Mucosa of descending colon (tissue), 3 donors: ENCODE data around the gene C3orf38. TPM values are rescaled to one million over a fixed set of nuclear protein-coding genes. Genes with fewer than 3 reads are reported as not detected.
"Not testable (repeated sequence)": the region's sequence is repeated elsewhere in the genome, so short reads cannot be mapped to it uniquely, and the experiment has no call there.

Experiments used
- ATAC-seq: fragments of 200-7000 bp; cut with Tn5 transposase; one replicate; pipeline ENCODE4 v1.9.1; 2020; ENCODE audit warnings: mild to moderate bottlenecking, moderate library complexity
- DNase-seq, 3 donors: peaks; one replicate each; pipeline ENCODE4 v3.0.0-alpha.2; 2020
- H3K36me3 ChIP-seq: fragments of 200-600 bp; one replicate; pipeline ENCODE4 v1.8.0; 2021; ENCODE audit warnings: low read depth, mild to moderate bottlenecking
- H3K4me1 ChIP-seq: fragments of 200-600 bp; one replicate; pipeline ENCODE4 v1.8.0; 2021; ENCODE audit warnings: low read depth, mild to moderate bottlenecking
- H3K4me3 ChIP-seq: fragments of 200-600 bp; one replicate; pipeline ENCODE4 v1.8.0; 2021; ENCODE audit warnings: mild to moderate bottlenecking
- H3K9me3 ChIP-seq: fragments of 200-600 bp; one replicate; pipeline ENCODE4 v1.8.0; 2021; ENCODE audit warnings: mild to moderate bottlenecking
- CTCF ChIP-seq: fragments of 200-600 bp; IDR thresholded peaks from one replicate; pipeline ENCODE4 v1.8.0; 2022; ENCODE audit warnings: antibody characterized with exemption, mild to moderate bottlenecking
- intact Hi-C, 2 donors: fragments of 100-400 bp; cut with DNase I in 1 of 2; cut with micrococcal nuclease in 1 of 2; formaldehyde crosslinking; loops; one replicate each; pipeline versions ENCODE4 v1.11.0 to v1.11.1; 2022; cut with DNase I, micrococcal nuclease
- total RNA-seq, 3 donors: library from RNA; stranded (reverse); fragmentation: NEBNext Ultra II Directional in 2 of 3; extraction: Animal tissue kit (Norgen Biotek cat#: 25700) in 2 of 3; gene quantifications; one replicate each; pipeline versions ENCODE4 v1.2.1 to v1.2.4, GENCODE V29; 2021 to 2023
- donor health status: DM: no; HTN: no; CAD: no; lungs with moderate emphysema.
- donor health status: DM: no; HTN: no; CAD: no.
- donor health status: DM: no; HTN: yes; CAD: no.

The C3orf38 gene
- total RNA-seq, 3 donors from 2014 or later = 18.3 to 25.4 (median 22.8) TPM

- H3K36me3 ChIP-seq = no peaks in the 10 kb centered on the region
- intact Hi-C loops = loop anchor here in 1 of 2 donors (10.0 kb wide), 1 partner anchor 349 kb away; no protein-coding TSS in a partner anchor
- no peaks in the 10 kb centered on the region for H3K9me3 ChIP-seq
- peak; percentile 28 for TF ChIP-seq CTCF
- ATAC-seq (peak; percentile 88), DNase-seq (peak in 1 of 3 donors; percentile 89)
- no peaks in the 10 kb centered on the region for H3K4me1 ChIP-seq
- no peak overlapping the region for H3K4me3 ChIP-seq
These were observed 36.2 kb upstream of the C3orf38 start for GRCh38 chr3:88113311-88114162.

DNA sequence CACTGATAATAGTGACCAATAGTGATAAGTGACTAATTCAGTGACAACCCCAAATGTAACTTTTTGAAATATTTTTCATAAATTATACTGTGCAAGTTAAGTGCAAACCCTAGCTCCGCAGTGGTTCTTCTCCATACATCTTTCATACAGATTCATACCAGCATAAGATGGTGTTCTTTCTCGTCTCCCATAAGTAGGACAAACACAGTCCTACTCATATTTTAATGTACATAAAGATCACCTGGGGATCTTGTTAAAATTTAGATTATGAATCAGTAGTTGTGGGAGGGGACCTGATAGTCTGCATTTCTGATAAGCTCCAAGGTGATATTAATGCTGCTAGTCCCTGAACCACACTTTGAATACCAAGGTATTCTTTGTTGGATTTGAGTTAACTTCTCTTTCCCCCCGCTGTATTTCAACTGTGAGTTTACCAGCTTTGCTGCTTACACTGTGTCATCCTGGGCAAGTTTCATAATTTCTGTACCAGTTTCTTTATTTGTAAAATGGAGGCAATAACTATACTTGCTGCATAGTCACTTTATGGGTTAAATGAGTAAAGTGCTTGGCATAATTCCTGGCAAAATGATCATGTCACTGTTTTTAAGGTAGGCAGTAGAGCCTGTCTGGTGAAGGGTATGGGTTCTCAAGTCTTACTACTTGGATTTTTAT, 34.7 kb upstream of the C3orf38 start:
- Histone ChIP-seq H3K9me3 (no peaks in the 10 kb centered on the region), H3K36me3 (no peaks in the 10 kb centered on the region), H3K4me1 (no peaks in the 10 kb centered on the region), H3K4me3 (no peak overlapping the region)
- intact Hi-C loops = loop anchor here in 1 of 2 donors (10.0 kb wide), 1 partner anchor 350 kb away; no protein-coding TSS in a partner anchor
- DNase-seq (no peak), ATAC-seq (no peak)
- TF ChIP-seq CTCF = no peak

GRCh38 chr3:88117683-88118082, 32.1 kb upstream of the C3orf38 start:
- Histone ChIP-seq H3K9me3 (no peaks in the 10 kb centered on the region), H3K36me3 (no peaks in the 10 kb centered on the region), H3K4me1 (no peaks in the 10 kb centered on the region), H3K4me3 (no peak overlapping the region)
- TF ChIP-seq CTCF = no peak
- ATAC-seq (no peak), DNase-seq (no peak)
- intact Hi-C loops = loop anchor here in 1 of 2 donors (10.0 kb wide), 1 partner anchor 353 kb away; no protein-coding TSS in a partner anchor

- H3K4me3 ChIP-seq, H3K36me3 ChIP-seq, H3K4me1 ChIP-seq, DNase-seq, ATAC-seq, H3K9me3 ChIP-seq: not testable (repeated sequence)
- intact Hi-C loops = loop anchor here in 1 of 2 donors (10.0 kb wide), 1 partner anchor 354 kb away; no protein-coding TSS in a partner anchor
These were observed 31.2 kb upstream of the C3orf38 start for GRCh38 chr3:88118603-88119002.

- Histone ChIP-seq H3K9me3 (no peaks in the 10 kb centered on the region), H3K36me3 (no peaks in the 10 kb centered on the region), H3K4me1 (no peaks in the 10 kb centered on the region), H3K4me3 (no peak overlapping the region)
- DNase-seq (no peak), ATAC-seq (peak; percentile 69)
- intact Hi-C loops = no loop called here
- TF ChIP-seq CTCF = no peak
These were observed 26.2 kb upstream of the C3orf38 start for GRCh38 chr3:88123526-88123925.

DNA sequence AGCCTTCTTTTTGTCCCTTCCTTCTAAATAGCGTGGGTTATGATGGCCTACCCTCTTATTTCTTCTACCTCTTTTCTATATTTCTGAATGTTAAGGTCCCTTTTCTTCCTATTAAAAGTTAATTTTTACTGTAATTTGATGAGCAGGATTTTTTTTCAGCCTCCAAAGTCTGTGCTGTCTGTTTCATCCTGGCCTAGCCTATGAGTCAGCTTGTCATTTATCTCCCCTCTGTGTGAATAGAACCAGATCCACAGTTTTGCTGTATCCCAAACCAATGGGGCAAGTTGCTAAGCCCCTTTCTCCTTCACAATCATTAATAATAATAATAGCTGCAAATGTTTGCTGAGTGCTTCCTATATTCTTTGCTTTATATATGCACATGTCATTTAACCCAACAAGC, 18.1 kb upstream of the C3orf38 start:
- intact Hi-C loops = no loop called here

More for the DNA sequence above, 18.1 kb upstream of the C3orf38 start:
- no peak for TF ChIP-seq CTCF
- Histone ChIP-seq H3K9me3 (no peaks in the 10 kb centered on the region), H3K4me1 (no peaks in the 10 kb centered on the region), H3K4me3 (no peak overlapping the region), H3K36me3 (no peaks in the 10 kb centered on the region)
- ATAC-seq (no peak), DNase-seq (no peak)
